ENCODE measurements around the gene XRCC5.
"Not testable (repeated sequence)": the region's sequence is repeated elsewhere in the genome, so short reads cannot be mapped to it uniquely, and the experiment has no call there.

Gene XRCC5

DNA sequence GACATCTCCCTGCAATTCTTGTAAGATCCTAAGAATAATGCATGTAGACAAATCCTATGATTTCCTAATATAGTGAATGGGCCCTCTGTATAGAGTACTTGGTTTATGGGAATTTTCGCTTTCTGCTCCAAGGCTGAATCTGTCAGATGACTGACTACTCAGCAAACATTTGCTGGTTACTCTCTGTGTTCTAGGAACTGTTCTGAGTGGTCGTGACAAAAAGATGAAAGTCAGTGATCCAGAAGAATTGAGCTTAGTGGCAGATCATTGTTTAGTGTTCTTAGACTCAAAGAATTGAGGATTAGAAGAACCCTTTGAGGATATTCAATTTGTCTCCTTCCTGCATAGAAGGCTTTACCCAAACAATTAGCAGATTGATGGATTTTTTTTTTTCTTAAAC, 10.0 kb downstream of the XRCC5 start:
- no peak for DNase-seq (ENCODE audit: low read depth)

DNA sequence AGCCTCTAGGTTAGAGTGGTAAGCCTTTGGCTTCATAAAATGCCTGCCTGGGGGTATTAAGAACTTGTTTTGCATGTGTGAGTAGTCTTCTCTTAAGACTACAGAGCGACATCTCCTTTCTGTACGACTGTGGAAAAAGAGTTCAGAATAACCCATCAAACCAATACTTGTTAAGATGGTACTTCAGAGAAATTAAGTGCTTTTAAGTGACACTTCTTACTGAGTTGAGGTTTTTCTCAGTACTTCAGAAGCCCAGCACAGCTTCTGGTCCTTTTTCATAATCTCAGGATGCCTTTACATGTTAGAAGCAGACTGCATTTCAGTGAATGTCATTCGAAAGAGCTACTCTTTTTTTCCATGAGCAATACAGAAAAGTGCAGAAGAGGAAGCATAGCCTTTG, 10.8 kb downstream of the XRCC5 start:
- DNase-seq (ENCODE audit: low read depth), result no peak

DNA sequence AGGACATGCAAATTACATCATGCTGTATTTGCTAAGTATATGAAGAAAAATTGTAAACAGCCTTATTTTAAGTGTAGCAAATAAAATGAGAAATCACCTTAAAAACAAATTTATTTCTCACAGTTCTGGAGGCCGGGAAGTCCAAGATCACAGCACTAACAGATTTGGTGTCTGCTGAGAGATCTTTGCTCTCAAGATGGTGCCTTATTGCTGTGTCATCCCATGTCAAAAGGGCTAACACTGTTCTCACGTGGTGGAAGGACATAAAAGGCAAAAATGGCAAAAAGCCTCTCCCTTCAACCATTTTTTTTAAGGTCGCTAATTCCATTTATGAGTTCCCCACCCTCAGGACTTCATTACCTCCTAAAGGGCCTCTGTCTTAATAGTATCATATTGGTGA, 12.1 kb downstream of the XRCC5 start:
- DNase-seq (ENCODE audit: low read depth), result no peak

DNA sequence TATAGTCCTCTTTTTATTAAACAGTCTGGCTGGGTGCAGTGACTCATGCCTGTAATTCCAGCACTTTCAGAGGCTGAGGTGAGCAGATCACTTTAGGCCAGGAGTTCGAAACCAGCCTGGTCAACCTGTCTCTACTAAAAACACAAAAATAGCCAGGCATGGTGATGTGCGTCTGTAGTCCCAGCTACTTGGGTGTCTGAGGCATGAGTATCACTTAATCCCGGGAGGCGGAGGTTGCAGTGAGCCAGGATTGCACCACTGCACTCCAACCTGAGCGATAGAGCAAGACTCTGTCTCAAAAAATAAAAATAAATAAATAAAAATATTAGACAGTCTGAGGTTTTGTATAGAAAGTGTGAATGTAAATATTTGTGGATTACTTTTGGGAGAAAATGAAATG, 17.8 kb downstream of the XRCC5 start:
- DNase-seq (ENCODE audit: low read depth), result no peak

DNA sequence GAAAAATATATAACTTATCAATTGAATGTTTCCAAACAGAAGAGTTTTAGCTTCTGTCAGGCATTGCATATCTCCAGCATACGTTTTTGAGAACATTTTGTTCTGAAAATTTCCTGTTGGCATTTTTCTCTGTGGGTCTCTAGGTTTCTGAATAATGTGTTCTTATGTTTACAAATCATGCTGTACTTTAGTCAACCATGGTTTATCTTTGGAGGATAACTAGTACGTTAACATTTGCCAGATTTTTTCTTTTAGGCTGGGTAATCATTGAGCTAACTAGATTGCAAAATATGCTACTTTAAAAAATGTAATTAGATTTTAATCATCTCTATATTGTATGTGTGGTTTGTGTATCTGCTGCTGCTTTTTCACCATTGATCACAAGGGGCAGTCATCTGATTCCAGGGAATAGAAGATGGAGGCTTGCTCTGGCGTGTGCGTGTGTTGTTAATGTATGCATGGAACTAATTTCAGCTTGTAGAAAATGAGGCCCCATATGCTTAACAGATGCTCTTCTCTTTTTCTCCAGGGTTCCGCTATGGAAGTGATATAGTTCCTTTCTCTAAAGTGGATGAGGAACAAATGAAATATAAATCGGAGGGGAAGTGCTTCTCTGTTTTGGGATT, 21.3 kb downstream of the XRCC5 start:
- no peak for DNase-seq (ENCODE audit: low read depth)

DNA sequence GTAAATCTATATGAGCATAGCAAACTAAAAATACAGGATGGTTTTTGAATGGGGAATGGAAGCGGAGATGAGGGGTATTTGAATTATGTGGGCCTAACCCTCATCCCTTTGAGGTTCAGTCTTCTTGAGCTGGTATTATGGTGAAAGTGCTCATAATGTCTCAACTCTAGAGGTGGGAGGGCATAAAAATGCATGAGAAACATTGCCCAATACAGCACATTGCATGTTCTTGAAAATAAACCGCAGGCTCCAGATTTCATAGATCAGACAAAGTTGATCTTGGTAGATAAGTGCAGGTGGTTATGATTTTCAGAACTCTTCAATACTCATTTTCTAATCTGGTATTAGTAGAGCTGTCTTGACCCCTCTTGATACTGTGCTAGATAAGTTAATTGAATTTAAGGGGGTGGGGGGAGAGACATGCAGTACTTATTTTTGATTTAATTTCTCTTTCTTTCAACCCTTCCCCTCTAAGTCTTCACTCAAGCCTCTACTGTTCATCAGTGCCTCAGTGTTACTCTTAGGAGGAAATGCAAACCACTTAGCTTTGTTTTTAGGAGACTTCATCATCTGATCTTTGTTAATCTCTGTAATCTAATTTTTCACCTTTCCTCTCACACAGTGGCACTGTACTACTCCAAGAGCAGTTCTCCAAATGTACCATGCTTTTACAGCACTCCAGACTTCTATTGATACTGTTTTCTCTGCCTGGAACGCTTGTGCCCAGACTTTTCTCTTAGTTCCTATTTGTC, 22.2 kb downstream of the XRCC5 start:
- no peak for DNase-seq (ENCODE audit: low read depth)

DNA sequence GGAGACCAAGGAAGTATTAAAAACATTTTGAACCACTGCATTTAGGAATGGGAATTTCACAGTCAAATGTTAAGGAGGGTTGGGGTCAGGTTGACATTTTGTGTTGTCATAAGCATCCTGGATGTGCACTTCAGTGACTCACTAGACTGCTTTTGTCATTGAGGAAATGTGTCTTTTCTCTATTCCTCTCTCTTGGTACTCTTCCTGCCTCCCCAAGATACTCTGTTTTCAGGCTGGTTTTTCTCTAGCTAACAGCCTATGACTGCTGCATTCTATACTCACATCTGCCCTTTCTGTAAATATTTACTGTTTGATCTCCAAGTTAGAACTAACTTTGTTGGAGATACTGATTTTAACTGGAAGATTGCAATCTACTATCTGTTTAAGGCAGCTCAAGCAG, 23.4 kb downstream of the XRCC5 start:
- no peak for DNase-seq (ENCODE audit: low read depth)

DNA sequence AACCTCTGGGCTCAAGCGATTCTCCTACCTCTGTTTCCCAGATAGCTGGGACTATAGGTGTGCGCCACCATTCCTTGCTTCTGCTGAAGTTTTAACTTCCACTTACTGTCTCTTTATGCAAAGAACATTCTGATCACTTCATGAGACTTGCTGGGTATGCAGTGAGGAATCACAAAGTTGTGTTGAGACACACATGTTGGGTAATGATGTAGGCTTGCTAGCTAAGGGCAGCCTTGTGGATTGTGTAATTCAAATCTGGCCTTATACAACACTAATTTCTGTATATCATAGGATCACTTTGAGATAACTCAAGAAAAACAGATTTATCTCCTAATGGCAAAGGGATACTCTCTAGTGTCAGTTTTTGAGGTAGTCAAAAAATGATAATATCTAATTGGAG, 24.2 kb downstream of the XRCC5 start:
- no peak for DNase-seq (ENCODE audit: low read depth)

DNA sequence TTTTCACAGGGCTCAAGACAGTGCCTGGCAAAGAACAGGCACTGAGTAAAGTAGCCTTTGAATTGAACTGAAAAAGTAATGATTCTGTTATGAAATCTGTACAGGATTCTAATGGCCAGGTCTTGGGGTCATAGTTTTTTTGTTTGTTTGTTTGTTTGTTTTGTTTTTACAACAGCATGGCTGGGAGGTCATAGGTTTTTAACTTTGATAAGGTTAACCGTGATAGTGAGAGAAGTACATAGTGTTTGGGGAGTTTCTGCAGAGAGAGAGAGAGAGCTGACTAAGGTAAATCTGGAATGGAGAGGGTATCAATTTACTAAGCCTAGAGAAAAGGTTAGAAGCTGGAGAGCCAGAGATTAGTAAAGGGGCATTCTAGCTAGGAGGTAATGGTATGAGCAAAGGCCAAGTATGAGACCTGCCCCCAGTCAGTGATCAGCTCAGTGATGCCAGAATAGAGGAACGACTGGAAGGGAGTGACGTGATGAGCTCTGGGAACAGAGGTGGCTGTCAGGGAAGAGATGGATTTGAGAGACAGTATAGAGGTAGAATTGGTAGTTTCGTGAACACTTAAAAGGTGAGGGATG, 25.9 kb downstream of the XRCC5 start:
- DNase-seq (ENCODE audit: low read depth), result no peak

DNA sequence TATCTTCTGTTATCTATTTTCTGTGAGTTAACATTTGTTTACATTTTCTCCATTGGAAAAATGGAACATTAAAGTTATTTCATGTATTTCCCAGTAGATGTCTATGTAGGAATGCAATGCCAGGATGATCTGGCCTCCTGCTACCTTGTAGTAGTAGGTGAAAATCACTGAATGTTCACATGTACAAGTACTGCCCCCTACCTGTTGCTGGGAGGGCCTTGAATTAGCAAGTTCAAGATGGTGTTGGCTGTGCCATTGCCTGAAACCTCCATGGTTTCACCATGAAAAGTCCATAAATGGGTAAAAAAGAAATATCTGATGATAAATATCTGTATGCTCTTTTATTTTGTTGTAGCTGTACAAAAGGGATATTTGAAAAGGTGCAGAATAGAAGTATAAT, 30.7 kb downstream of the XRCC5 start:
- no peak for DNase-seq (ENCODE audit: low read depth)

DNA sequence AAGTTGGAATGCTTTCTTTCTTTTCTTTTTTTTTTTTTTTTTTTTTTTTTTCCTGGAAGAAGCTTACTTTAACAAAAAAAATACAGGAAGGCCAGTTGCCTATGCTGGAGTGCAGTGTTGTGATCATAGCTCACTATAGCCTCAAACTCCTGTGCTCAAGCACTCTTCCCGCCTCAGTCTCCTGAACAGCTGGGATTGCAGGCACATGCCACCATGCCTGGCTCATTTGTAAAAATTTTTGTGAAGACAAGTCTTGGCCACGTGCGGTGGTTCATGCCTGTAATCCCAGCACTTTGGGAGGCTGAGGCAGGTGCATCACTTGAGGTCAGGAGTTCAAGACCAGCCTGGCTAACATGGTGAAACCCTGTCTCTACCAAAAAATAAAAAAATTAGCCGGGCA, 32.4 kb downstream of the XRCC5 start:
- not testable (repeated sequence) for DNase-seq (ENCODE audit: low read depth)

DNA sequence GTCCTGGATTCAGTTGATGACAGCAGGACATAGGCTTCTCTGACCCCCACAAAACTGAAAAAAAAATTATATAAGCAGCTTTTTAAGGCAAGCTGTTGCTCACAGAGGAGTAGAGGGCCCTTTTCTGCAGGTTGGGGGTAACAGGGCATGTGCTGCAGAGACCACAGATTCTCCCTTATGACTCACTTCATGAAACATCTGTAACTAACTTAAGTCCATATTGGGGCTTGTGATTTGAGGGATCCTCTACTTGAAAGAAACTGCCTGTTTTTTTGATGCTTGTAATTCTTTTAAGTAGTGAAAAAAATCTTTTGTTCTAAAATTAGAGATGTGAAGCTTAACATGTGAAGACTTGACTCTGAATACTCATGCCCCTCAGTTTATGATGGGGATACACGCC, 33.4 kb downstream of the XRCC5 start:
- DNase-seq (ENCODE audit: low read depth), result no peak

DNA sequence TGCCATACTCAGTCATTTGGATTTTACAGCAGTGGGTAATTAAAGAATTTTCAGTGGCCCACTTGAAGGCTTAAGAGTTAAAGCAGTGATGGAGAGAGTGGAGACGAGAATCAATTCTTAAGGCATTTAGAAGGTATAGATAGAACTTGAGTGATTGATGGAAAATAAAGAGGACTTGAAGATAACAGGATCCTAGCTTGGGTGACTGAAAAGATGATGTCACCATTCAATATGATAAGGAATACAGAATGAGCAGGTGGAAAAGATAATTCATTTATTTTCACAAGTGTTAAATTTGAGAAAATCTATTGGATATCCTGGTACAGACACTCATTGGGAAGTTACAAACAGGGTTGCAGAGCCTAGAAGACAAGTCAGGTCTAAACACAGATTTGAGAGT, 35.2 kb downstream of the XRCC5 start:
- DNase-seq (ENCODE audit: low read depth), result no peak

DNA sequence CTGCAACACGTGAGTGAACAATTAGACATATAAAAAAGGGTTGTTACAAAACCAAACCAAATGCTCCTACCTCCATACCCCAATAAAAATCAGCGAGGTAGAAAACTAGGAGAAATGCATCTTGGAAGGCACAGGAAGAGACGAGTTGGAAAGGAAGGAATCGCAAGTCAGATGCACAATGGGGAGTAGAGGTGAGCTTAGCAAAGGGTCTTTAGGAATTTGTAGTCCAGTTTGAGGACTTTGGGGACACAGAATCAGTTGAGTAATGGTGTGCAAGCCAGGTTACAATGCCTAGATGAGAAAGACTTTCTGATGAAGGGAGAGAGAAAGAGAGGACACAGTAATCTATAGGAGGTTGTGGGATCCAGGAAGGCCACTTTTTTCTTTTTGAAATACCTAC, 35.7 kb downstream of the XRCC5 start:
- no peak for DNase-seq (ENCODE audit: low read depth)

DNA sequence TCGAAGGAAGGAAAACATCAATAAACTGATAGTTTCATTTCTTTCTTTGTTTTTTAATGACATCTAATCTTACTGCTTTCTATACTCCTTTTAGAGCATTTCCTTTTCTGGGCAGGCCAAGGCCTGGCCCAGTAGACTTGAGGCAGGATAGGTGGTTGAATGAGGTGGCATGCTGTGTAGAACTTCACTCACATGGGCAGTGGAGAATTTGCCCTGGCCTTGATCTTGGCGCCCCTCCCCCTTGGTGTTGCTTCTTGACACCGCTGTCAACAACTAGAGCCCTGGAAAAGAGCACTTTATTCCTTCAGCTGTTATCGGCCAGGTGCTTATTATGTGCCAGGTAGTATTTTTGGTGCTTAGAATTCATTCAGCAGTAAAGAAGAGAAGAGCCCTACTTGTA, 37.4 kb downstream of the XRCC5 start:
- DNase-seq (ENCODE audit: low read depth), result no peak

DNA sequence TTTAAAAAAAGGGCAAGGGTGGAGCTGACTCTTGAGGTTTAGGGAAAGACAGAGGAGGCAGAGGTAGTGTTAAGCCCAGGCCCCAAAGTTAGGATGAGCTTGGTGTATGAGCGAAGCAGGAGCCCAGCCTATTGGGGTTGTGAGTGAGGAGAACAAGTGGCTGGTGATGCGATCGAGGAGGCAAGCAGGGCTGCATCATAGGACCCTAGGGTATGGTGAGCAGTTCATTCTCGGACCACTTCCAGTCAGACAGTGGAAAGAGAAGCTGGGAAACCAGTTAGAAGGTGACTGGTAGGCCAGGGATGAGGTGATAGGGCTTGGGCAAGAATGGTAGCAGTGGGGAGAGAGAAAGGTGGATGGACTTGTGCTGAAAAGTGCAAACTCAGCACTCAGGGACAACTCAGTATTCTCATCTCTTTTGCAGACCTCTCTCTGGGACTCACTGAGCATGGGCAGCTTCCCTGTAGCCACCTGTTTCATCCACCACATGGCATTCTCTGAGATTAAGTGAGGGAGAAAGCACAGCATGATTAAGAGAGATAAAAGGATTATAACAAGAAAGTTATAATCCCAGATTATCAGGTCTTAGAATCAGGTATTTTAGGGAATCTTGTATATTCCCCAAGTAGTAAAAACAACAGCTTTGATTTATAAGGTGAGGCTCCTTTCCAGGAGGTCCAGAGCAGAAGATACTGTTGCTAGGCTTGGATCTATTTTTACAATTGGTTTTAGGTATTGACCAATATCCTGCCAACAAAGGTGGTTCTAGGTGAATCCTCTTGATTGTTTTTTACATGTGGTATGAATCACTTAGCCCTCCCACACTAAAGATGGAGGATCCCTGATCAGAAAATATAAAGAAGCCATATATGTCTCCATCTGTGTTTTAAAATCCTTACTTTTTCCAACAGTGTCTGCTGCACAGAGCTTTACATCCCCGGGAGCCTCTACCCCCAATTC, 38.3 kb downstream of the XRCC5 start:
- DNase-seq (ENCODE audit: low read depth), result no peak

DNA sequence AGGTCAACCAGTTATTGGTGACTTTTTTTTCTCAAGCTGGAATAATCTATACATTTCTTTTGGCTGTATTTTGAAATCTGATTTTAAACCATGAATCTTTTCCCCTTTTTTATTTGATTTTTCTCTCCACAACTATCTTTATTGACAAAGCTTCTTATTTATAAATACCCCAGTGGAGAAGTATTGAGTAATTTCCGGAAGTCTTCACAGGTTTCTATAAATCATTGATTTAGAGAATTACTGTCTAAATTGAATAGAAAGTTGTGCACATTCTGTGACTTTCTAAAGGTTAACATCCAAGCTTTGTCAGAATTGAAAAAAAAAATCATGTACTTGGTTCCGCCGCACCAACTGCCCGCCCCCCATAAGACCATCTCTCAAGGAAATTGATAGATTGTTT, 39.8 kb downstream of the XRCC5 start:
- DNase-seq (ENCODE audit: low read depth), result no peak

DNA sequence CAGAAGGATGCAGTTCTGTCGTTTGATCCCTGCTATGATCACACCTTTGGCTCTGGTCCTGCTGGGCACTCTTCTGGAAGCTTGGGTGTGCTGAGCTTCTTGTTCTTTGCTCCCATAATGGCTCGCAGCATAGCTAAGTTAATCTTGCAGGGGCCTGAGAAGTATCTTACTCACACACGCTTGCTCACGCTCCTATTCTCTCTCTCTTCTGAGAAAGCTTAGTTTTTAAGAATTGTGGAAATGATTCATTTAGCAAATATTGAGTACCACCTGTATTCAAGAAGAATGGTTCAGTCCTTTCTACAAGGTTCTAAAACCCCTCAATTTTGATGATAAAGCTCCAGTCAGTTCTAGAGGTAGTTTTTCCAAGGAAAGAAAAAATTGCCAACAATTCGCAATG, 40.6 kb downstream of the XRCC5 start:
- DNase-seq (ENCODE audit: low read depth), result no peak

DNA sequence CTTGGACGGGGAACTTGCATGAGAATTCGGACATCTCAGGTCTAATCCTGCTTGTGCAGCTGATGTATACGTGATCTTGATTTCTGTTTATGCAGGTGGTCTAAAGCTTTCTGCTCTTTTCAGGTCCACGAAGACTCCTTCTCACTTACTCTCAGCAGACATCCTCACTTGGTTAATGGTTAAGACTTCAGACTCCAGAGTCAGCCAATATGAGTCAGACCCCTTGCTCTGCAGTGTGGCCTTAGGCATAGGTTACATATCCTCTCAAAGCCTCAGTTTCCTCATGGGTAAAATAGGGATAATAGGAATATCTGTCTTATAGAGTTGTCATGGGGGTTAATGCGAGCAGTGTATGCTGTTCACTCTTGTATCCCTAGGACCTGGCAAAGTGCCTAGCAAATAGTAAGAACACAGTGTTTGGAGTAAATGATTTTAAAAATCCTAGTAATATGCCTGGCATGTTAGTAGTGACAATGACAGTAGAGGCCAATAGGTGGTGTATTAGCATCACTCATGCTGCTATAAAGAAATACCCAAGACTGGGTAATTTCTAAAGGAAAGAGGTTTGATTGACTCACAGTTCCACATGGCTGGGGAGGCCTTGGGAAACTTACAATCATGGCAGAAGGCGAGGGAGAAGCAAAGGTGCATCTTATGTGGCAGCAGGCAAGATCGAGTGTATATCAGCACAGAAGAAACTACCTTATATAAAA, 42.3 kb downstream of the XRCC5 start:
- DNase-seq (ENCODE audit: low read depth), result no peak

DNA sequence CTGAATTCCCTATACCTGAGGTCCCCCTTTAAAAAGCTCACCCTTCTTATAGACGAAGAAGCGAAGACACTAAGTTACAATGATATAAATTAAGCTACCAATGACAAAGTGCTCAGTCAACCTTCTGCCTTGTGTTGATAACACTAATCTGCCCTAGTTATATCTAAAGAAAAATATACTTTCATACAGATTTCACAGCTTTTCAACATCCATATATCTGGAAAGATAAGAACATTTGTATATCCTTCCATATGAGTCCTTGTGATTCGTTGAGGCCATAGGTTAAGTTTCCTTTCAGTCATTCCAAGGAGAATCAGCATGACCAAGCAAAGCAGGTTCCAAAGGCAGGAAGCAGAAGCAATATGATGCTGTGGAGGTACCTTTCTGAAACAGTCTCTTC, 46.8 kb downstream of the XRCC5 start:
- no peak for DNase-seq (ENCODE audit: low read depth)

DNA sequence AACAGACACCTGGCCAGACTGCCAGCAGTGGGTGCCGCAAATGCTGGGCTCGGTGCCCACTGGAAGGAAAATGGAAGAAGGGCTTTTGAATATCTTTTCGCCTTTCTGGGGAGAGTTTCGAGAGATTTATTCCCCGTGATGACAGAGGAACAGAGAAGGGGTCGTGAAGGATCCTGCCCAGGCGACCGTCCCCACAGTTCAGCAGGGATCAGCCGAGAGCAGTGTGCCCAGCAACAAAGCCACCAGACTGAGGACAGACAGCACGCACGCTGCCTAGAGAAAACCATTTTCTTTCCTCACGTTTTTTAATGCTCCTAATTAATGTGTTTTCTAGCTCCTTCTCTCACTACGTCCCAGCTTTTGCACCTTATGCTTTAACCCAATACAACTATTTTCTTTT, 47.7 kb downstream of the XRCC5 start:
- no peak for DNase-seq (ENCODE audit: low read depth)

DNA sequence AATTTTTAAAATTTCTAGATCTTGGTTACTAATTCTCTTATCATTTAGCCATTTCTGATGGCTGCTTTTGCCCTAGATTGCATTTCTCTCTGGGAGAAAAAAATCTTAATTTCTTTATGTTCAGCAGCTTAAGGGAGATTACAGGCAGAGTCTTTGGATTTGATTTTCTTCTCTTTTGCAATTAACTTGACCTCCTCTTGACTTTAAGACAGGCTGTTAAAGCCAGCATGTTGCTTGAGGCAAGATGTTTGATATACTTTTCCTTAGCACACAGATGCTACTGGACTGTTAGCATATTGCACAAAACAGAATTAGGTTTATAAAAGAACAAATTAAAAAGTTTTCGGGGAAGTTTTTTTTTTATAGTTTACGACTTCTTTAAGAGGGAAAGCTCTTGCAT, 50.0 kb downstream of the XRCC5 start:
- DNase-seq (ENCODE audit: low read depth), result no peak

Data from activated T-cell treated with anti-CD3 and anti-CD28 coated beads for 1 hour (primary cell).